A549 (cell line): ENCODE results near the gene THBS2. TPM values are rescaled to one million over a fixed set of nuclear protein-coding genes. Genes with fewer than 3 reads are reported as not detected.

Experiments
- ATAC-seq, 2 experiments: fragments of 200-7000 bp in 1 of 2; fragments of >200 bp in 1 of 2; cut with Nextera tagmentation in 1 of 2; cut with Tn5 transposase in 1 of 2; 3 replicates each; pipeline versions ENCODE4 v1.8.0 to v1.9.1; 2018 to 2020; ENCODE audit warnings: mild to moderate bottlenecking in 1 of 2, moderate library complexity in 1 of 2
- CTCF ChIA-PET: fragments of 300-600 bp; sonication (Branson Sonifier 250); formaldehyde crosslinking; extraction: SDS; loops from one replicate; lab custom pipeline; 2021; ENCODE audit warnings: antibody characterized with exemption, inconsistent platforms; lab: Yijun Ruan, JAX
- POLR2A ChIA-PET: fragments of 350-600 bp; formaldehyde crosslinking; extraction: SDS; loops from one replicate; lab custom pipeline; 2021; ENCODE audit warnings: antibody characterized with exemption, inconsistent platforms; lab: Yijun Ruan, JAX
- DNase-seq, 2 experiments: peaks; one replicate each; pipeline versions ENCODE4 v3.0.0 to v3.0.0-alpha.2; 2011 to 2016; ENCODE audit warnings: low read depth in 1 of 2, low spot score in 1 of 2
- FAIRE-seq: peaks from 2 replicates; lab custom pipeline; 2011; peaks lifted over from hg19 to GRCh38; lab: Jason Lieb, UNC
- H3K27ac ChIP-seq, 2 experiments: fragments of >200 bp; sonication (Bioruptor Twin); formaldehyde crosslinking; 3 replicates each; pipeline ENCODE4 v1.5.1; 2016 to 2017
- H3K4me1 ChIP-seq: fragments of >200 bp; sonication (Bioruptor Twin); formaldehyde crosslinking; 3 replicates; pipeline ENCODE4 v1.6.1; 2016
- H3K4me2 ChIP-seq: fragments of >200 bp; sonication (Bioruptor Twin); formaldehyde crosslinking; 3 replicates; pipeline ENCODE4 v1.6.1; 2016
- H3K4me3 ChIP-seq: fragments of >200 bp; sonication (Bioruptor Twin); formaldehyde crosslinking; 3 replicates; pipeline ENCODE4 v1.5.1; 2016
- H3K9me3 ChIP-seq: fragments of >200 bp; sonication (Bioruptor Twin); formaldehyde crosslinking; 3 replicates; pipeline ENCODE4 v1.6.1; 2016
- EP300 ChIP-seq, 2 experiments: fragments of >200 bp; sonication (Bioruptor Twin); formaldehyde crosslinking; IDR thresholded peaks; 2 replicates in 1 of 2; 3 replicates in 1 of 2; pipeline ENCODE4 v1.6.1; 2016 to 2017
- ESRRA ChIP-seq: fragments of 150-350 bp; IDR thresholded peaks from 2 replicates; pipeline ENCODE4 v1.6.1; 2014; ENCODE audit warnings: mild to moderate bottlenecking, low read length, borderline replicate concordance
- FOSB ChIP-seq: fragments of 250-450 bp; sonication (Bioruptor Pico); IDR thresholded peaks from 2 replicates; pipeline ENCODE4 v1.5.0; 2020; ENCODE audit warnings: mild to moderate bottlenecking, moderate library complexity
- HDAC2 ChIP-seq: fragments of 200-600 bp; sonication (generic); IDR thresholded peaks from 2 replicates; pipeline ENCODE4 v1.6.1; 2016
- HEYL ChIP-seq: fragments of 250-450 bp; sonication (Bioruptor Pico); IDR thresholded peaks from 2 replicates; pipeline ENCODE4 v1.8.0; 2021; ENCODE audit warnings: mild to moderate bottlenecking, moderate library complexity
- HOXA7 ChIP-seq: fragments of 250-450 bp; sonication (Bioruptor Pico); IDR thresholded peaks from 2 replicates; pipeline ENCODE4 v1.5.0; 2020; ENCODE audit warnings: mild to moderate bottlenecking, moderate library complexity
- HOXB13 ChIP-seq: fragments of 250-450 bp; sonication (Bioruptor Pico); IDR thresholded peaks from 2 replicates; pipeline ENCODE4 v1.5.0; 2020; ENCODE audit warnings: low read depth, mild to moderate bottlenecking, moderate library complexity
- JUN ChIP-seq, 2 experiments: fragments of >200 bp; sonication (Bioruptor Twin); formaldehyde crosslinking; IDR thresholded peaks; 2 replicates in 1 of 2; 3 replicates in 1 of 2; pipeline ENCODE4 v1.6.1; 2016 to 2017
- JUNB ChIP-seq: fragments of >200 bp; sonication (Bioruptor Twin); formaldehyde crosslinking; IDR thresholded peaks from 2 replicates; pipeline ENCODE4 v1.6.1; 2016
- KDM5A ChIP-seq: fragments of 200-600 bp; sonication (generic); IDR thresholded peaks from 2 replicates; pipeline ENCODE4 v1.6.1; 2016; ENCODE audit warnings: antibody characterized with exemption, mild to moderate bottlenecking
- MAZ ChIP-seq: fragments of 150-350 bp; IDR thresholded peaks from 2 replicates; pipeline ENCODE4 v1.6.1; 2014; ENCODE audit warnings: antibody characterized with exemption, low read depth, low read length, borderline replicate concordance
- NFE2L2 ChIP-seq: fragments of 150-350 bp; conservative IDR thresholded peaks from 2 replicates; pipeline ENCODE4 v1.6.1; 2014; ENCODE audit warnings: low read length
- NR3C1 ChIP-seq: fragments of >200 bp; sonication (Bioruptor Twin); formaldehyde crosslinking; IDR thresholded peaks from 3 replicates; pipeline ENCODE4 v1.6.1; 2017
- POLR2AphosphoS2 ChIP-seq: conservative IDR thresholded peaks from 2 replicates; pipeline ENCODE4 v1.6.1; 2012; ENCODE audit warnings: low read length, improper control_type of control experiment, inconsistent platforms
- RNF2 ChIP-seq: fragments of 200-600 bp; sonication (generic); IDR thresholded peaks from 2 replicates; pipeline ENCODE4 v1.6.1; 2016; ENCODE audit warnings: low read depth, mild to moderate bottlenecking, antibody characterized with exemption, moderate library complexity, borderline replicate concordance
- TFCP2L1 ChIP-seq: fragments of 250-450 bp; sonication (Bioruptor Pico); IDR thresholded peaks from 2 replicates; pipeline ENCODE4 v1.5.0; 2021; ENCODE audit warnings: mild to moderate bottlenecking
- USF2 ChIP-seq: fragments of 450-650 bp; IDR thresholded peaks from 2 replicates; pipeline ENCODE4 v1.6.1; 2014; ENCODE audit warnings: antibody characterized with exemption
- ZC3H11A ChIP-seq: fragments of 450-650 bp; IDR thresholded peaks from 2 replicates; pipeline ENCODE4 v1.6.1; 2014; ENCODE audit warnings: antibody characterized with exemption, mild to moderate bottlenecking
- WGBS: methylation state at CpG from one replicate; pipeline ENCODE4 v1.1.6; 2017; ENCODE audit errors: missing lambda C conversion rate; 5-methylcytosine and 5-hydroxymethylcytosine counted together
- polyA plus RNA-seq, 4 experiments: library from polyadenylated mRNA; depleted of rRNA in 3 of 4; stranded (reverse); fragments of >200 nt; fragmentation: RNase III in 1 of 4; extraction: RNeasy Plus Mini Kit Qiagen cat#74134 plus additional on column Dnase treatment in 1 of 4; gene quantifications; 2 replicates in 3 of 4; 3 replicates in 1 of 4; pipeline ENCODE4 v1.2.3, GENCODE V29; 2011 to 2017
- TF ChIP-seq, protein P1 (sequence below): IDR thresholded peaks from 2 replicates; pipeline ENCODE4 v1.6.1; 2012
- TF ChIP-seq, protein P2 (sequence below): fragments of >200 bp; sonication (Bioruptor Twin); formaldehyde crosslinking; IDR thresholded peaks from 3 replicates; pipeline ENCODE4 v1.6.1; 2016
- TF ChIP-seq, protein P3 (sequence below): fragments of 250-450 bp; sonication (Bioruptor Pico); IDR thresholded peaks from 2 replicates; pipeline ENCODE4 v1.5.0; 2020; ENCODE audit warnings: low read depth, mild to moderate bottlenecking, moderate library complexity

Gene THBS2
- polyA plus RNA-seq, 2 of the 4 experiments (the other 2 are of a cell fraction) = 0.01 to 0.06 TPM

GRCh38 chr6:169188475-169188874, 65.2 kb downstream of the THBS2 start:
- ATAC-seq = no peak
- no peak for FAIRE-seq
- WGBS = 43% methylated on average over 6 of the region's 6 CpGs
- no peak overlapping the region for H3K4me2 ChIP-seq
- DNase-seq = no peak
- TF ChIP-seq TFCP2L1 (CRISPR knock-in tag) (no peak), HOXA7 (CRISPR knock-in tag) (no peak), NR3C1 (no peak), HEYL (CRISPR knock-in tag) (no peak), JUN (IDR thresholded peaks at IDR 0.05) (no peak), ESRRA (no peak), EP300 (IDR thresholded peaks at IDR 0.05) (no peak), HDAC2 (no peak), USF2 (no peak), KDM5A (no peak)
- TF ChIP-seq, protein P1, sequence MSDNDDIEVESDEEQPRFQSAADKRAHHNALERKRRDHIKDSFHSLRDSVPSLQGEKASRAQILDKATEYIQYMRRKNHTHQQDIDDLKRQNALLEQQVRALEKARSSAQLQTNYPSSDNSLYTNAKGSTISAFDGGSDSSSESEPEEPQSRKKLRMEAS = no peak
- peak overlapping the region in 1 of 2 experiments; percentile 39; a peak in 1 of 6 replicates for H3K27ac ChIP-seq
- ChIA-PET CTCF (interaction anchor here (0.6 kb wide), 1 partner anchor 89 kb away, joined by 3 read pairs; no protein-coding TSS in a partner anchor), POLR2A (no interaction called here)
- H3K4me1 ChIP-seq = no peaks in the 10 kb centered on the region
- no peak overlapping the region for H3K4me3 ChIP-seq
- no peaks in the 10 kb centered on the region for H3K9me3 ChIP-seq

DNA sequence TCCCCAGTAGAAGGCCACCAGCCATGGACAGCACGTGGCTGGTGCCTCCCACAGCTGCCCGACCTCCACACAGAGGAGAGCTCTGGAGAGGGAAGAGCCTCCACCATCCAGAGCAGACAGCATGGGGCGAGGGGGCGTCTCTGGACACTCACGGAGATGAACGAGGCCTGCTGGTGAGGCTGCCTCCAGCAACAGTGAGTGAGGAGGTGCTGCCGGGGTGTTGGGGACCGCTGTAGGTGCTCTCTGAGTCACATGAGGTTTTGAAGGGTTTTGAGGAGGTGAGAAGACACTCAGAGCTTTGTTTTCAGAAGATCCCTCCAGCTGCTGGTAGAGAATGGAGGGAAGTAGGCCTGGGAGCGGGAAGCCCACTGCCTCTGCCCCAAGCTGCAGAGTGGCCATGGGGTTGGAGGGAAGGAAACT, 65.6 kb downstream of the THBS2 start:
- FAIRE-seq (no peak), DNase-seq (no peak)
- CTCF ChIA-PET = interaction anchor here (1.3 kb wide), 1 partner anchor 16 kb away, joined by 3 read pairs; no protein-coding TSS in a partner anchor
- POLR2A ChIA-PET = no interaction called here
- no peak overlapping the region for H3K4me3 ChIP-seq
- H3K4me2 ChIP-seq = no peak overlapping the region
- no peaks in the 10 kb centered on the region for H3K9me3 ChIP-seq
- TF ChIP-seq ZC3H11A (no peak), RNF2 (no peak), NFE2L2 (no peak), HOXB13 (no peak)
- TF ChIP-seq, protein P2, sequence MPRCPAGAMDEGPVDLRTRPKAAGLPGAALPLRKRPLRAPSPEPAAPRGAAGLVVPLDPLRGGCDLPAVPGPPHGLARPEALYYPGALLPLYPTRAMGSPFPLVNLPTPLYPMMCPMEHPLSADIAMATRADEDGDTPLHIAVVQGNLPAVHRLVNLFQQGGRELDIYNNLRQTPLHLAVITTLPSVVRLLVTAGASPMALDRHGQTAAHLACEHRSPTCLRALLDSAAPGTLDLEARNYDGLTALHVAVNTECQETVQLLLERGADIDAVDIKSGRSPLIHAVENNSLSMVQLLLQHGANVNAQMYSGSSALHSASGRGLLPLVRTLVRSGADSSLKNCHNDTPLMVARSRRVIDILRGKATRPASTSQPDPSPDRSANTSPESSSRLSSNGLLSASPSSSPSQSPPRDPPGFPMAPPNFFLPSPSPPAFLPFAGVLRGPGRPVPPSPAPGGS = no peak
- TF ChIP-seq, all 56 proteins: peak for 0
- ATAC-seq = no peak
- no peaks in the 10 kb centered on the region for H3K4me1 ChIP-seq
- WGBS = 52% methylated on average over 9 of the region's 9 CpGs
- H3K27ac ChIP-seq = peak overlapping the region in 1 of 2 experiments; percentile 39; a peak in 1 of 6 replicates

GRCh38 chr6:169186496-169187169, 67.0 kb downstream of the THBS2 start:
- Histone ChIP-seq H3K4me1 (no peaks in the 10 kb centered on the region), H3K4me2 (no peak overlapping the region), H3K4me3 (no peak overlapping the region), H3K9me3 (no peaks in the 10 kb centered on the region), H3K27ac (no peak overlapping the region)
- CTCF ChIA-PET = interaction anchor here (1.0 to 1.3 kb wide), 2 partner anchors 14 to 228 kb away, joined by 3 read pairs; no protein-coding TSS in a partner anchor
- FAIRE-seq (no peak), DNase-seq (no peak), ATAC-seq (no peak)
- WGBS = 82% methylated on average over 25 of the region's 25 CpGs
- TF ChIP-seq FOSB (CRISPR knock-in tag) (no peak), MAZ (no peak), POLR2AphosphoS2 (no peak), JUNB (no peak)
- TF ChIP-seq, protein P3, sequence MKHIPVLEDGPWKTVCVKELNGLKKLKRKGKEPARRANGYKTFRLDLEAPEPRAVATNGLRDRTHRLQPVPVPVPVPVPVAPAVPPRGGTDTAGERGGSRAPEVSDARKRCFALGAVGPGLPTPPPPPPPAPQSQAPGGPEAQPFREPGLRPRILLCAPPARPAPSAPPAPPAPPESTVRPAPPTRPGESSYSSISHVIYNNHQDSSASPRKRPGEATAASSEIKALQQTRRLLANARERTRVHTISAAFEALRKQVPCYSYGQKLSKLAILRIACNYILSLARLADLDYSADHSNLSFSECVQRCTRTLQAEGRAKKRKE (CRISPR knock-in tag) = no peak
- POLR2A ChIA-PET = no interaction called here
